Neural progenitor cell (in vitro differentiated cells): ENCODE results near the gene CHD9NB. TPM values are rescaled to one million over a fixed set of nuclear protein-coding genes. Genes with fewer than 3 reads are reported as not detected.

Experiments
- DNase-seq: peaks from one replicate; pipeline ENCODE4 v3.0.0-alpha.2; 2016; ENCODE audit warnings: low spot score
- H2AFZ ChIP-seq: fragments of 200-600 bp; sonication (generic); replicated peaks from 2 replicates; pipeline ENCODE4 v1.6.1; 2016; ENCODE audit warnings: antibody characterized with exemption
- H3F3A ChIP-seq: fragments of 200-600 bp; sonication (generic); 2 replicates; pipeline ENCODE4 v1.6.1; 2016; ENCODE audit warnings: antibody characterized with exemption, low read depth
- H3K27ac ChIP-seq: fragments of 200-600 bp; sonication (generic); 2 replicates; pipeline ENCODE4 v1.5.1; 2016; ENCODE audit warnings: mild to moderate bottlenecking
- H3K27me3 ChIP-seq: fragments of 200-600 bp; sonication (generic); 2 replicates; pipeline ENCODE4 v1.6.1; 2016; ENCODE audit warnings: mild to moderate bottlenecking, moderate library complexity
- H3K36me3 ChIP-seq: fragments of 200-600 bp; sonication (generic); 2 replicates; pipeline ENCODE4 v1.5.1; 2016
- H3K4me1 ChIP-seq: fragments of 200-600 bp; sonication (generic); 2 replicates; pipeline ENCODE4 v1.6.1; 2016; ENCODE audit warnings: mixed run types
- H3K4me2 ChIP-seq: fragments of 200-600 bp; sonication (generic); 2 replicates; pipeline ENCODE4 v1.6.1; 2016
- H3K4me3 ChIP-seq: fragments of 200-600 bp; sonication (generic); 2 replicates; pipeline ENCODE4 v1.5.1; 2016
- H3K79me2 ChIP-seq: fragments of 200-600 bp; sonication (generic); 2 replicates; pipeline ENCODE4 v1.6.1; 2016; ENCODE audit warnings: low read depth
- H3K9ac ChIP-seq: fragments of 200-600 bp; sonication (generic); 2 replicates; pipeline ENCODE4 v1.6.1; 2016
- H3K9me3 ChIP-seq: fragments of 200-600 bp; sonication (generic); 2 replicates; pipeline ENCODE4 v1.5.1; 2016; ENCODE audit warnings: low read depth
- H4K20me1 ChIP-seq: fragments of 200-600 bp; sonication (generic); 2 replicates; pipeline ENCODE4 v1.6.1; 2016; ENCODE audit warnings: low read depth
- H3K27ac Mint-ChIP-seq: 3 replicates; pipeline ENCODE4 v1.8.0; 2021; ENCODE audit warnings: mixed read lengths
- H3K27me3 Mint-ChIP-seq: 2 replicates; pipeline ENCODE4 v1.8.0; 2022; ENCODE audit warnings: low read depth, mild to moderate bottlenecking, inconsistent platforms, moderate library complexity, mixed read lengths; ENCODE audit not compliant: insufficient read depth
- H3K36me3 Mint-ChIP-seq: 3 replicates; pipeline ENCODE4 v1.8.0; 2021; ENCODE audit warnings: mixed read lengths
- H3K4me1 Mint-ChIP-seq: 3 replicates; pipeline ENCODE4 v1.8.0; 2021; ENCODE audit warnings: mixed read lengths
- H3K4me3 Mint-ChIP-seq: 3 replicates; pipeline ENCODE4 v1.8.0; 2021; ENCODE audit warnings: mild to moderate bottlenecking, moderate library complexity, mixed read lengths
- H3K9me3 Mint-ChIP-seq: 3 replicates; pipeline ENCODE4 v1.8.0; 2020; ENCODE audit warnings: mixed read lengths
- CTCF ChIP-seq: fragments of 200-600 bp; sonication (generic); IDR thresholded peaks from 2 replicates; pipeline ENCODE4 v1.5.1; 2017; ENCODE audit warnings: antibody characterized with exemption, mild to moderate bottlenecking
- EZH2 ChIP-seq: fragments of 200-600 bp; sonication (generic); IDR thresholded peaks from 2 replicates; pipeline ENCODE4 v1.6.1; 2017; ENCODE audit warnings: antibody characterized with exemption, mild to moderate bottlenecking, moderate library complexity
- EZH2phosphoT487 ChIP-seq: fragments of 200-600 bp; sonication (generic); IDR thresholded peaks from 2 replicates; pipeline ENCODE4 v1.6.1; 2017; ENCODE audit warnings: antibody characterized with exemption
- total RNA-seq: library from RNA; depleted of rRNA; stranded (reverse); fragments of >200 nt; gene quantifications from 2 replicates; pipeline ENCODE4 v1.2.3, GENCODE V29; 2015; ENCODE audit warnings: low replicate concordance

CHD9NB gene
- total RNA-seq, 1 donor from 2014 or later, result 4.1 TPM

DNA sequence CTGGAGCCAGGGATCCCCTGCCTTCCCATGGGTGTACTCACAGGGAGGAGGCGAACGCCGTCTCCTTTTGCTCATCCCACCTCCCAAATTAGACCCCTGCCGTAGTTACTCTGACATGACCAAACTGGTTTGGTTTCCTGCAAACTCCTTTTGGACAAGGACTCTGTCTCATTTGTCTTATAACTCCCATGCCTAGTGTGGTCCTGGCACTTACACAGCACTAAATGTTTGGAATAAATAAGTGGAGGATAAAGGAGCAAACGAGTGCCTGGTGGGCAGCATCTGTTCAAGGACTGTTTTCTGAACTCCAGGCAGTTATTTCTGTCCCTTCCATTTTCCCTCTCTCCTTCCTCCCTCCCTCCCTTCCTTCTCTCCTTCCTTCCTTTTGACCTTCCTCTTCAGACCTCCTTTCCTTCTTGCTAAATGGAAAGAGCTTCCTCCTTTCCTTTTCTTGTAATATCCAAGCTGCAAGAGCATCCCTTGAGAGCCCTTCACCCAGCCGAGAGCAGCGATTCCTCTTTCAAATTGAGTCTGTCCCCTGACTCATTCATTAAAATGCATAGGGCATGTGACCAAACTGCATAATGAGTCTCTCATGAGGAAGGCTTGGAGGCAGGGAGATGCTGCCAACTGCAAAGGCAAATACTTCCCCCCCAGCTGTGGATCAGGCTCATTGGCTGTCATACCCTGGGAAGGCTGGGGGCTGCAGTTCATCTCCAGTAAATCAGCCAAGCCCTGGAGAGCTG lies 38.9 kb upstream of the CHD9NB start:
- H3K4me3 ChIP-seq, result no peak overlapping the region
- no peak for TF ChIP-seq EZH2phosphoT487
- no peak overlapping the region for H3K9ac ChIP-seq
- H3K4me2 ChIP-seq, result peak overlapping the region; percentile 71
- H3K27ac ChIP-seq, result no peak overlapping the region
- peaks cover 4% of the 10 kb centered on the region for H3K79me2 ChIP-seq
- H2AFZ ChIP-seq, result no peak overlapping the region
- peaks cover 35% of the 10 kb centered on the region for H3K4me1 ChIP-seq
- Mint-ChIP-seq H3K4me1 (peaks cover 45% of the 10 kb centered on the region), H3K4me3 (peak overlapping the region; percentile 76), H3K27ac (peak overlapping the region; percentile 92), H3K36me3 (peaks cover 3% of the 10 kb centered on the region), H3K27me3 (no peaks in the 10 kb centered on the region), H3K9me3 (no peaks in the 10 kb centered on the region)
- no peaks in the 10 kb centered on the region for H3K36me3 ChIP-seq
- peaks cover 35% of the 10 kb centered on the region for H4K20me1 ChIP-seq
- no peaks in the 10 kb centered on the region for H3K9me3 ChIP-seq
- H3K27me3 ChIP-seq, result no peaks in the 10 kb centered on the region
- peak; percentile 48 for DNase-seq
- peaks cover 38% of the 10 kb centered on the region for H3F3A ChIP-seq

DNA sequence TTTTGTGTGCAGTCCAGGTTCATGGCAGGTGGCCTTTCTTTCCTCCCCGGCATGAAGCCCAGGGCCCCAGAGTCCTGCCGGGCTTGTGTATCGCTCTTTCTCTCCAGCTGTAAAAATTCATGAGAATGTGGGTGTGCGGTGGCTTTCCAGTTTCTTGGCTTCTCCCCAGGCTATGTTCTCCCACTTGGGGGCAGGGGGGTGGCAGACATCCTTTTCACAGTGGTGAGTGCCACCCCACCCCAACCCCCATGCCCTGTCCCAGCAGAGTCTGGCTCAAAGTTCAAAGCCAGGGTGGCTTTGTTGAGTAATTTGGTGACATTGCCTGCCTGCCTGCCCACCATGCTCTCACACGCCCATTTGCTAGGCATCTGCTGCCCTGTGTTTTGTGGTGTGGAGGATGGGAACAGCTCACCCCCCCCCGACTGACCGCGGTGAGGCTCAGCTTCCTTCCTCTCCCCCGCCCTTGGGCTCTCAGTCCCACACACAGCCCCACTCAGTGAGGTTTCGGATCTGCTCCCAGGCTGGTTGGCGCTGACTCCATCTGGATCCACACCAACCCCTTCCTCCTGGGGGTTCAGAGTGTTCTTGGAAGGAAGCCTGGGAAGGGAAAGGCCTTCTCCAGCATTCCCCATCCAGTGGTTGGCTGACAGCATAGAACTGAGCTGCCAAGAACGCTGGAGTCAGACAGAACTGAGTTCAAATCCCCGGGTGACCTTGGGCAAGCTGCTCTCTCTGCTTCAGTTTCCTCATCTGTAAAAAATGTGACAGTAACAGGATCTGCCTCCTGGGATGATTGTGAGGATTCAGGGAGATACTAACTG lies 38.1 kb upstream of the CHD9NB start:
- DNase-seq, result peak; percentile 23
- Histone ChIP-seq H3K79me2 (peaks cover 4% of the 10 kb centered on the region), H2AFZ (no peak overlapping the region), H3K9ac (no peak overlapping the region), H3K27me3 (no peaks in the 10 kb centered on the region), H3K36me3 (no peaks in the 10 kb centered on the region), H3F3A (peaks cover 38% of the 10 kb centered on the region), H3K27ac (no peak overlapping the region), H3K9me3 (no peaks in the 10 kb centered on the region), H4K20me1 (peaks cover 38% of the 10 kb centered on the region), H3K4me1 (peaks cover 35% of the 10 kb centered on the region), H3K4me3 (peak overlapping the region; percentile 3), H3K4me2 (peak overlapping the region; percentile 71)
- Mint-ChIP-seq H3K4me1 (peaks cover 48% of the 10 kb centered on the region), H3K9me3 (no peaks in the 10 kb centered on the region), H3K36me3 (peaks cover 3% of the 10 kb centered on the region), H3K27ac (peak overlapping the region; percentile 84), H3K4me3 (peak overlapping the region; percentile 67), H3K27me3 (no peaks in the 10 kb centered on the region)
- TF ChIP-seq EZH2phosphoT487 (no peak), EZH2 (no peak), CTCF (no peak)

- Histone ChIP-seq H2AFZ (no peak overlapping the region), H3K79me2 (peaks cover 3% of the 10 kb centered on the region), H3K4me1 (peaks cover 41% of the 10 kb centered on the region), H3K27ac (no peak overlapping the region), H3K9me3 (no peaks in the 10 kb centered on the region), H3F3A (peaks cover 38% of the 10 kb centered on the region), H3K9ac (no peak overlapping the region), H3K36me3 (no peaks in the 10 kb centered on the region), H3K4me2 (peak overlapping the region; percentile 37), H4K20me1 (peaks cover 38% of the 10 kb centered on the region), H3K4me3 (peak overlapping the region; percentile 3), H3K27me3 (no peaks in the 10 kb centered on the region)
- Mint-ChIP-seq H3K27ac (peak overlapping the region; percentile 84), H3K36me3 (peaks cover 3% of the 10 kb centered on the region), H3K27me3 (peaks cover 4% of the 10 kb centered on the region), H3K4me1 (peaks cover 53% of the 10 kb centered on the region), H3K9me3 (no peaks in the 10 kb centered on the region), H3K4me3 (peak overlapping the region; percentile 59)
- DNase-seq, result no peak
- no peak for TF ChIP-seq EZH2
- TF ChIP-seq EZH2phosphoT487, result no peak
- no peak for TF ChIP-seq CTCF
These were observed 37.5 kb upstream of the CHD9NB start for GRCh38 chr16:53090286-53090590.
